Osteoblast (primary cell): Measurements from ENCODE around the gene DNASE1L2. TPM values are rescaled to one million over a fixed set of nuclear protein-coding genes. Genes with fewer than 3 reads are reported as not detected.
"Not testable (repeated sequence)": the region's sequence is repeated elsewhere in the genome, so short reads cannot be mapped to it uniquely, and the experiment has no call there.

Experiments used
- DNase-seq: peaks from one replicate; pipeline ENCODE4 v3.0.0; 2011; ENCODE audit warnings: low spot score, mixed read lengths; ENCODE audit not compliant: insufficient read length; ENCODE audit errors: missing footprints
- H2AFZ ChIP-seq: 2 replicates; pipeline ENCODE4 v1.6.0; 2011; ENCODE audit warnings: mild to moderate bottlenecking, low read length
- H3K27ac ChIP-seq: 2 replicates; pipeline ENCODE4 v1.5.1; 2011; ENCODE audit warnings: mild to moderate bottlenecking, low read depth, low read length, moderate library complexity
- H3K27me3 ChIP-seq: 2 replicates; pipeline ENCODE4 v1.6.0; 2012; ENCODE audit warnings: mild to moderate bottlenecking, control low read depth, inconsistent platforms, low read length, moderate library complexity; ENCODE audit not compliant: insufficient read depth
- H3K36me3 ChIP-seq: 2 replicates; pipeline ENCODE4 v1.5.1; 2011; ENCODE audit warnings: mild to moderate bottlenecking, low read length, control low read depth, moderate library complexity; ENCODE audit not compliant: insufficient read depth
- H3K4me1 ChIP-seq: 2 replicates; pipeline ENCODE4 v1.5.1; 2011; ENCODE audit warnings: mild to moderate bottlenecking, low read length, control low read depth, moderate library complexity; ENCODE audit not compliant: insufficient read depth
- H3K4me2 ChIP-seq: 2 replicates; pipeline ENCODE4 v1.6.0; 2011; ENCODE audit warnings: mild to moderate bottlenecking, low read length; ENCODE audit not compliant: insufficient read depth
- H3K4me3 ChIP-seq: fragments of 200-600 bp; sonication (generic); 3 replicates; pipeline ENCODE4 v1.5.1; 2012; ENCODE audit warnings: mild to moderate bottlenecking, low read length, inconsistent platforms; ENCODE audit not compliant: insufficient read depth
- H3K79me2 ChIP-seq: 2 replicates; pipeline ENCODE4 v1.6.0; 2012; ENCODE audit warnings: mild to moderate bottlenecking, low read length, control low read depth, inconsistent platforms; ENCODE audit not compliant: insufficient read depth
- H3K9me3 ChIP-seq: 2 replicates; pipeline ENCODE4 v1.5.1; 2011; ENCODE audit warnings: low read depth, low read length, control low read depth
- H4K20me1 ChIP-seq: 2 replicates; pipeline ENCODE4 v1.6.0; 2012; ENCODE audit warnings: mild to moderate bottlenecking, low read length, control low read depth; ENCODE audit not compliant: insufficient read depth
- total RNA-seq: library from RNA; depleted of rRNA; stranded (reverse); fragments of >200 nt; gene quantifications from 2 replicates; pipeline ENCODE4 v1.2.3, GENCODE V29; 2012
- TF ChIP-seq, protein P1 (sequence below): IDR thresholded peaks from 2 replicates; pipeline ENCODE4 v1.5.1; 2011; ENCODE audit warnings: mild to moderate bottlenecking, low read depth, low read length, moderate library complexity; ENCODE audit errors: extremely low read depth

Gene DNASE1L2
- total RNA-seq, 1 donor = 0.72 TPM

DNA sequence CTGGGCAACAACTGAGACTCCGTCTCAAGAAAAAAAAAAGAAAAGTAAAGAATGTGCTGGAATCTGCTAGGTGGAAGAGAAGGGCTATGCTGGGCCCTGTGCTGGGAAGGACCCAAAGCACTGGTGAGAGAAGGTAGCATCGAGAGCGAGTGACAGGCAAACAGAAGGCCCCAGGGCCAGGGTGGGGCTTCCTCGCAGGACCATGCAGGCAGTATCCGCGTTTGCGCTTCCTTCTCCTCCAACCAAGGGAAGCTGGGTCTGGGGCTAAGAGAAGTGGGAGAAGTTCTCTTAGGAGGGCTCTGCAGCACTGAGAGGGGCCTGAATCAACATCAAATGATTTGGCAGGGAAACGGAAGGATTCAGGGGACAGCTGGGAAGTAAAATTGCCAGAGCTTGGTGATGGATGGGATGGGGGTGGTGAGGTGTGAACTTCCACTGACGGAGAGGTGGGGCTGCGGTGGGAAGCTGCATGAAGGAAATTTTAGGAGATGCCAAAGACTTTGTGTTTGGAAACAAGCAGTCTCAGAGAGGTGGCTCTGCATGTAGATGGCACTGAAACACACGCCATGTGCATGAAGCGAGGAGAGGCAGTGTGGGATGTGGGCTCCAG lies 20.4 kb downstream of the DNASE1L2 start:
- H4K20me1 ChIP-seq = peaks cover 25% of the 10 kb centered on the region
- DNase-seq = peak; percentile 63
- H3K4me2 ChIP-seq = no peak overlapping the region
- H3K4me3 ChIP-seq = no peak overlapping the region
- H3K36me3 ChIP-seq = peaks cover 83% of the 10 kb centered on the region
- no peak overlapping the region for H2AFZ ChIP-seq
- TF ChIP-seq, protein P1, sequence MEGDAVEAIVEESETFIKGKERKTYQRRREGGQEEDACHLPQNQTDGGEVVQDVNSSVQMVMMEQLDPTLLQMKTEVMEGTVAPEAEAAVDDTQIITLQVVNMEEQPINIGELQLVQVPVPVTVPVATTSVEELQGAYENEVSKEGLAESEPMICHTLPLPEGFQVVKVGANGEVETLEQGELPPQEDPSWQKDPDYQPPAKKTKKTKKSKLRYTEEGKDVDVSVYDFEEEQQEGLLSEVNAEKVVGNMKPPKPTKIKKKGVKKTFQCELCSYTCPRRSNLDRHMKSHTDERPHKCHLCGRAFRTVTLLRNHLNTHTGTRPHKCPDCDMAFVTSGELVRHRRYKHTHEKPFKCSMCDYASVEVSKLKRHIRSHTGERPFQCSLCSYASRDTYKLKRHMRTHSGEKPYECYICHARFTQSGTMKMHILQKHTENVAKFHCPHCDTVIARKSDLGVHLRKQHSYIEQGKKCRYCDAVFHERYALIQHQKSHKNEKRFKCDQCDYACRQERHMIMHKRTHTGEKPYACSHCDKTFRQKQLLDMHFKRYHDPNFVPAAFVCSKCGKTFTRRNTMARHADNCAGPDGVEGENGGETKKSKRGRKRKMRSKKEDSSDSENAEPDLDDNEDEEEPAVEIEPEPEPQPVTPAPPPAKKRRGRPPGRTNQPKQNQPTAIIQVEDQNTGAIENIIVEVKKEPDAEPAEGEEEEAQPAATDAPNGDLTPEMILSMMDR = no peak
- no peaks in the 10 kb centered on the region for H3K9me3 ChIP-seq
- H3K27me3 ChIP-seq = no peaks in the 10 kb centered on the region
- peaks cover 50% of the 10 kb centered on the region for H3K79me2 ChIP-seq
- H3K4me1 ChIP-seq = peaks cover 7% of the 10 kb centered on the region
- H3K27ac ChIP-seq = peak overlapping the region; percentile 23

DNA sequence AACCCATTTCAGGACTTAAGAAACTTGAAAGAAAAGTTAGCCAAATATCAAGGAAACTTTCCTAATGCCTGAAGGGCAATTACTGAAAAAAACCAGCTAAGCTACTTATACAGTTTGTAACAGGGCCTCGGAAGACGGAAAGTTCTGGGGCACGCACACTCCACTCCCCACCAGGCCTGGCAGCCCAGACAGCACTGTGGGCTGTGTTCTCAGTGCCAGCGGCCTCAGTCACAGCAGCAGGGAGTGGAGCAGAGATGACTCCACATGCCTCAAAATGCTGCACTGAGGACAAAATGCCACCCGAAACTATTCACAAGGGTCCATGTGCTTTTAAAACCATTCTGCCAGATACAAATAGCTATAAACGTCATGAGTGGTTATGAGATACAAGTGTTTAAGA lies 21.5 kb downstream of the DNASE1L2 start:
- Histone ChIP-seq H4K20me1 (peaks cover 30% of the 10 kb centered on the region), H2AFZ (no peak overlapping the region), H3K79me2 (peaks cover 61% of the 10 kb centered on the region), H3K4me3 (no peak overlapping the region), H3K4me1 (no peaks in the 10 kb centered on the region), H3K27me3 (no peaks in the 10 kb centered on the region), H3K27ac (no peak overlapping the region), H3K4me2 (no peak overlapping the region), H3K9me3 (no peaks in the 10 kb centered on the region), H3K36me3 (peaks cover 93% of the 10 kb centered on the region)
- DNase-seq = no peak
- TF ChIP-seq, protein P1 = no peak

DNA sequence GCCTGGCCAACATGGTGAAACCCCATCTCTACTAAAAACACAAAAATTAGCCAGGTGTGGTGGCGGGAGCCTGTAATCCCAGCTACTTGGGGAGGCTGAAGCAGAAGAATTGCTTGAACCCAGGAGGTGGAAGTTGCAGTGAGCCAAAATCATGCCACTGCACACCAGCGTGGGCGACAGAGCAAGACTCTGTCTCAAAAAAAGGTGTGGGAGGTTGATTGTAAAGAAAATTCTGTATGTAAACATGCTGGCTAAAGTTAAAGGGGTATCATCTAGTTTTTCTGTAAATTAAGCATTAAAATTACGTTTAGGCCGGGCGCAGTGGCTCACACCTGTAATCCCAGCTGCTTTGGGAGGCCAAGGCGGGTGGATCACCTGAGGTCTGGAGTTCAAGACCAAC lies 22.3 kb downstream of the DNASE1L2 start:
- Histone ChIP-seq H4K20me1 (peaks cover 36% of the 10 kb centered on the region), H3K79me2 (peaks cover 69% of the 10 kb centered on the region), H3K36me3 (peaks cover 92% of the 10 kb centered on the region)
- not testable (repeated sequence) for H3K4me2 ChIP-seq, H3K4me3 ChIP-seq, H2AFZ ChIP-seq, H3K4me1 ChIP-seq, DNase-seq, H3K27me3 ChIP-seq, H3K9me3 ChIP-seq, H3K27ac ChIP-seq

DNA sequence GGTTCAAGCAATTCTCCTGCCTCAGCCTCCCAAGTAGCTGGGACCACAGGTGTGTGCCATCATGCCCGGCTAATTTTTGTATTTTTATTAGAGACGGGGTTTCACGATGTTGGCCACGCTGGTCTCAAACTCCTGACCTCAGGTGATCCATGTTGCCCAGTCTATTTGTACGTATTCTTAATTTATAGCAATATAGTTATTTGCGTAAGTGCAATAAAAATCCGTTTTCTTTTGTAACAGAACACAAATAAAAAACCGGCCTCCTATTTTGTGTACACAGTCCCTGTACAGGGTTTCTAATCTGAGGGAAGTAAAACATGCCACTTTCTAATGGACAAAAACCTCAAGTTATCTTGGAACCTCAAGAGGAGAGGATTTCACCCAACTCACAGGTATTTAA lies 24.0 kb downstream of the DNASE1L2 start:
- TF ChIP-seq, protein P1 = no peak
- DNase-seq = no peak
- Histone ChIP-seq H3K4me2 (no peak overlapping the region), H2AFZ (no peak overlapping the region), H3K27me3 (no peaks in the 10 kb centered on the region), H3K27ac (no peak overlapping the region), H3K4me3 (no peak overlapping the region), H4K20me1 (peaks cover 51% of the 10 kb centered on the region), H3K9me3 (no peaks in the 10 kb centered on the region), H3K4me1 (no peaks in the 10 kb centered on the region), H3K79me2 (peaks cover 84% of the 10 kb centered on the region), H3K36me3 (peaks cover 87% of the 10 kb centered on the region)

DNA sequence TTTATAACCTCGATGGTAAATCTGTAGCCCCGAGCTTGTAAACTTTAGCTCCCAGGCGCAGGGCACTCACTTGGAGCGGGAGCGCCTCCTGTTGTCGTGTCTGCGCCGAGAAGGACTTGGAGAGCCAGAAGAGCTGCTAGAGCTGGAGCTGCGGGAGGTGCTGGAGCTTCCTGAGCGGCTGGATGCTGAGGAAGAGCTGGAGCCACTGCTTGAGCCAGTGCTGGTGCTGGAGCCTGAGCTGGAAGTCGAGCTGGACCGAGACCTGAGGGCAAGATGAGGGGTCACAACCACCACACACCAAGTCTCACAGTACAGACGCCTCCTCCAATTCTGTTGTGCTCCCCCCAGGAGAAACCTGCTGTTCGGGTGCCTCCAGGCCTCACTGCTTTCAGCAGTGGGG lies 26.8 kb downstream of the DNASE1L2 start:
- DNase-seq = peak; percentile 54
- peaks cover 88% of the 10 kb centered on the region for H3K79me2 ChIP-seq
- H4K20me1 ChIP-seq = peaks cover 55% of the 10 kb centered on the region
- not testable (repeated sequence) for H3K27me3 ChIP-seq, H3K9me3 ChIP-seq, H3K27ac ChIP-seq, H2AFZ ChIP-seq, H3K4me2 ChIP-seq, H3K4me3 ChIP-seq
- H3K4me1 ChIP-seq = peaks cover 12% of the 10 kb centered on the region
- peaks cover 65% of the 10 kb centered on the region for H3K36me3 ChIP-seq

GRCh38 chr16:2266887-2267286 lies 30.6 kb downstream of the DNASE1L2 start:
- Histone ChIP-seq H3K4me1 (peaks cover 22% of the 10 kb centered on the region), H3K79me2 (peaks cover 85% of the 10 kb centered on the region), H3K4me3 (peak overlapping the region; percentile 96), H3K27ac (peak overlapping the region; percentile 96), H4K20me1 (peaks cover 56% of the 10 kb centered on the region), H3K36me3 (peaks cover 31% of the 10 kb centered on the region), H3K4me2 (peak overlapping the region; percentile 95)
- DNase-seq = peak; percentile 73
- not testable (repeated sequence) for H2AFZ ChIP-seq, H3K27me3 ChIP-seq, H3K9me3 ChIP-seq

GRCh38 chr16:2267505-2267912 lies 31.3 kb downstream of the DNASE1L2 start:
- Histone ChIP-seq H3K36me3 (peaks cover 25% of the 10 kb centered on the region), H2AFZ (peak overlapping the region; percentile 100), H3K79me2 (peaks cover 79% of the 10 kb centered on the region), H3K4me1 (peaks cover 22% of the 10 kb centered on the region), H3K4me3 (peak overlapping the region; percentile 96), H3K27ac (peak overlapping the region; percentile 96), H3K4me2 (peak overlapping the region; percentile 95), H4K20me1 (peaks cover 49% of the 10 kb centered on the region)
- DNase-seq, H3K27me3 ChIP-seq, H3K9me3 ChIP-seq: not testable (repeated sequence)
